Measurements from ENCODE around the gene OR6P1. TPM values are rescaled to one million over a fixed set of nuclear protein-coding genes. Genes with fewer than 3 reads are reported as not detected.

OR6P1 gene
- total RNA-seq, 1 experiment from 2014 or later = not detected

GRCh38 chr1:158586942-158587341 is 16.6 kb upstream of the OR6P1 start:
- Mint-ChIP-seq H3K9me3 (peaks cover 26% of the 10 kb centered on the region), H3K27me3 (ENCODE audit: low read depth) (no peaks in the 10 kb centered on the region), H3K4me3 (no peak overlapping the region), H3K36me3 (peaks cover 14% of the 10 kb centered on the region), H3K4me1 (no peaks in the 10 kb centered on the region), H3K27ac (no peak overlapping the region)
- DNase-seq (ENCODE audit: low spot score) = no peak
- ChIA-PET CTCF (no interaction called here), POLR2A (no interaction called here)
- ATAC-seq = no peak; the same call in 1 of the 2 replicates
- TF ChIP-seq JUN (CRISPR knock-in tag; IDR thresholded peaks at IDR 0.05) (no peak), ZNF232 (CRISPR knock-in tag; IDR thresholded peaks at IDR 0.05) (no peak), FOXP4 (CRISPR knock-in tag; IDR thresholded peaks at IDR 0.05) (no peak), E2F5 (CRISPR knock-in tag; IDR thresholded peaks at IDR 0.05) (no peak), NFE2L1 (CRISPR knock-in tag; IDR thresholded peaks at IDR 0.05) (no peak)

GRCh38 chr1:158583962-158584361 is 13.6 kb upstream of the OR6P1 start:
- ChIA-PET POLR2A (no interaction called here), CTCF (no interaction called here)
- Mint-ChIP-seq H3K9me3 (peaks cover 21% of the 10 kb centered on the region), H3K27ac (no peak overlapping the region), H3K27me3 (ENCODE audit: low read depth) (no peaks in the 10 kb centered on the region), H3K36me3 (peaks cover 14% of the 10 kb centered on the region), H3K4me3 (no peak overlapping the region), H3K4me1 (no peaks in the 10 kb centered on the region)
- DNase-seq (ENCODE audit: low spot score) (no peak), ATAC-seq (no peak)
- TF ChIP-seq FOXK1 (CRISPR knock-in tag; IDR thresholded peaks at IDR 0.05) (no peak), STAT6 (CRISPR knock-in tag; conservative IDR thresholded peaks at IDR 0.05; ENCODE audit: low read depth) (no peak), E2F5 (CRISPR knock-in tag; IDR thresholded peaks at IDR 0.05) (no peak), TCF7 (CRISPR knock-in tag; IDR thresholded peaks at IDR 0.05; ENCODE audit: low read depth) (no peak), ZNF396 (CRISPR knock-in tag; IDR thresholded peaks at IDR 0.05; ENCODE audit: borderline replicate concordance) (no peak), NFE2L1 (CRISPR knock-in tag; IDR thresholded peaks at IDR 0.05) (no peak), FOXP1 (CRISPR knock-in tag; IDR thresholded peaks at IDR 0.05; ENCODE audit: borderline replicate concordance) (no peak), SMAD4 (CRISPR knock-in tag; IDR thresholded peaks at IDR 0.05) (no peak), JAZF1 (CRISPR knock-in tag; IDR thresholded peaks at IDR 0.05) (no peak), GRHL2 (CRISPR knock-in tag; IDR thresholded peaks at IDR 0.05; ENCODE audit: insufficient replicate concordance, severe bottlenecking) (no peak)

GRCh38 chr1:158579733-158580132 is 9.4 kb upstream of the OR6P1 start, which contains the start of gene OR10X1:
Gene OR10X1, minus strand, starts transcription at chr1:158579899. Its CDS starts 0 bp downstream, at chr1:158579899.
- TF ChIP-seq CTCF (IDR thresholded peaks at IDR 0.05) = no peak
- no peak for TF ChIP-seq ZNF263 (CRISPR knock-in tag; IDR thresholded peaks at IDR 0.05; ENCODE audit: low read depth)
- no peak for TF ChIP-seq JUN (CRISPR knock-in tag; IDR thresholded peaks at IDR 0.05)
- no peak for TF ChIP-seq ZNF138 (CRISPR knock-in tag; conservative IDR thresholded peaks at IDR 0.05)

More at GRCh38 chr1:158579733-158580132, 9.4 kb upstream of the OR6P1 start, which contains the start of gene OR10X1:
- DNase-seq (ENCODE audit: low spot score) = no peak
- POLR2A ChIA-PET = no interaction called here
- Mint-ChIP-seq H3K4me3 (no peak within 1 kb of the TSS), H3K36me3 (no peaks in the 10 kb centered on the region), H3K9me3 (no peaks in the 10 kb centered on the region), H3K27me3 (ENCODE audit: low read depth) (no peaks in the 10 kb centered on the region), H3K27ac (no peak within 1 kb of the TSS), H3K4me1 (no peaks in the 10 kb centered on the region)
- ATAC-seq = no peak
- CTCF ChIA-PET = no interaction called here

Data from WTC11 (cell line).